ENCODE measurements around the gene NFATC1.

The NFATC1 gene

DNA sequence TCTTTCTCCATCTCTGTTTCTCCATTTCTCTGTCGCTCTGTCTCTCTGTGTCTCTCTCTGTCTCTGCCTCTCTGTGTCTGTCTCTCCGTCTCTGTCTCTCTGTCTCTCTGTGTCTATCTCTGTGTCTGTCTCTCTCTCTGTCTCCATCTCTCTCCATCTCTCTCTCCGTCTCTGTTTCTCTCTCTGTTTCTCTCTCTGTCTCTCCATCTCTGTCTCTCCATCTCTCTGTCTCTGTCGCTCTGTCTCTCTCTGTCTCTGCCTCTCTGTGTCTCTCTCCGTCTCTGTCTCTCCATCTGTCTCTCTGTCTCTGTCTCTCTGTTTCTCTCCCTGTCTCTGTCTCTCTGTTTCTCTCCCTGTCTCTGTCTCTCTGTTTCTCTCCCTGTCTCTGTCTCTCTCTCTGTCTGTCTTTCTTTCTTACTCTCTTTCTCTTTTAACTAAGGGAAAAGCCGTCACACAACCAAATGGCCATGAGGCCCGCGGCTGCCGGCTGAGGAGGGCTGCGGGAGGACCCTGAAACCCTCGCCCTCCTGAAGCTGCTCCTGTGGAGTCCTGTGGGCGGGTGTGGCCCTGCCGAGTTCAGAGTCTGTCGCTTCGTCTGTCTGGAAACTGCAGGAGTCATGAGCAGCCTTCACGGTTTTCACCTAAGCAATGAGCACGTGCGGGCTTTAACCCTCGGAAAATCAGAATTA lies 29.3 kb downstream of the NFATC1 start:
- no peak for DNase-seq

GRCh38 chr18:79425569-79425886 lies 29.8 kb downstream of the NFATC1 start:
- DNase-seq: no peak

- no peak for DNase-seq
Measured at GRCh38 chr18:79426376-79427300, 30.9 kb downstream of the NFATC1 start.

- DNase-seq: no peak
Measured at GRCh38 chr18:79427368-79428225, 31.9 kb downstream of the NFATC1 start.

GRCh38 chr18:79428287-79428686 lies 32.6 kb downstream of the NFATC1 start:
- DNase-seq: no peak

DNA sequence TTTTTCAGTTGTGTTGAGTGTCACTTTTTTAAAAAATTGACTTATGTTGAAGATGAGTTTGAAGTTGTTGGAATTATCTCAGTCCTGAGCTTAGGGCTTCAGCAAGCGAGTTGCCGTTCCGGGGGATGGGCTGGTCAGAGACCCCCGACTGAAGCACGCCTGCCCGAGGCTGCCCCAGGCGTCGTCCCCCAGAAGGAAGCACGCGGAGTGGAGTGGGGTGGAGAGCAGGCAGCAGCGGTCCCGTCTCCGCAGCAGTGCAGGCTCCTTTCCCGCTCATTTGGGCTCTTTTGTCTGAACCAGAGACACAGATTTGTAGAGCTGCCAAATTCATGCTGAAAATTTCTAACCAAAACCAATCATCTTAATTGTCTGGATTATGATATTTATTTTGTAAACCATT lies 33.7 kb downstream of the NFATC1 start:
- no peak for DNase-seq

DNA sequence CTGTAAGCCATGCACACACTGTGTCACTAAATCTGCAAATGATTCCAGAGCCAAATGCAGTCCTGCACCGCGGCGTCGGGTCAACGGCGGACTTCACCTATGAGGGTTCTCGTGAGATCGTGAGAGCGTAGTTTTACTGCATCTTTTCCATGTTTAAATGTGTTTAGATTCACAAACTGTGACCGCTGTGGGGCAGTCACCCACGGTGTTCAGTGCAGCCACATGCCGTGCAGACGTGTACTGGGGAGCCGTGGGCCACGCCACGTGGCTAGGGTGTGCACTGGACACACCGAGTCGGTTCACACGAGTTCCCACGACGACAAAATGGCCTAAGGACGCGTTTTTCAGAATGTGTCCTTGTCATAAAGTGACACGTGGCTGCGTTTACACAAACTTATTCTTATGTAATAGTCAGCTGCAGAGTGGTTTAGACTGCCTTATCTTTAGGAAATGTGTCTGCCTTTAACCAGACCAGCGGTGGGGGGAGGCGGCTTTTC lies 34.1 kb downstream of the NFATC1 start:
- no peak for DNase-seq

DNA sequence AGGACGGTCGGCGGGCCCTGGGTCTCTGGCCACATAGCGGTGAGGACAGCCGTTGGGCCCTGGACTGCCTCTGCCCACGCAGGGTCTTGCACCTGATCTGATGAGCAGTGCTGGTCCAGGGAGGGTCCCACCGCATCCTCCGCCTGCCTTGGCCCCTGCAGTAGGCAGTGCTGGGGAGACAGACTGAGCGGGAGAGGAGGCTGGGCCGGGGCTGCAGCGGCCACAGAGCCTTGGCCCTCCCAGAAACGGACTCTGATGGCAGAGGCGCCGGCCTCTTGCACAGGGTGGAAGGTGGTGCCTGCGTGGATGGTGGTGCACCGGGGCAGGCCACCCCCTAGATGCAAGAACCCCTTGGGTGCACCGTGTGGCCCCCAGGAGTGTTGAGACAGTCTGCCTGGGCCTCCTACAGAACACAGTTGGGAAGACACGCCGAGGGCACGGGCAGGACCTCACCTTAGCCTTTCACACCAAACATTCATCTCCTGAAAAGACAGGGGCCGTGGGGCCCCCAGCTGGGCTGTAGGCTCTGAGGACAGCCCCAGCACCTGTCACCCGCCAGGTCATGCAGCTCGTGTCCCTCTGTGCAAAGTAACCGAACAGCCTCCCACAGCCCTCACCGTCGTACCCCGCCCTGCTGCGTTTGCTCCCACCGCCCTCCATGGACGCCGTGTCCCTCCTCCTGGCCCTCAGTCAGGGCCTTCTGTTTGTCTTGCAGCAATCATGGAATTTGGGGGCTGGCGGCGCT lies 36.8 kb downstream of the NFATC1 start:
- DNase-seq: no peak

DNA sequence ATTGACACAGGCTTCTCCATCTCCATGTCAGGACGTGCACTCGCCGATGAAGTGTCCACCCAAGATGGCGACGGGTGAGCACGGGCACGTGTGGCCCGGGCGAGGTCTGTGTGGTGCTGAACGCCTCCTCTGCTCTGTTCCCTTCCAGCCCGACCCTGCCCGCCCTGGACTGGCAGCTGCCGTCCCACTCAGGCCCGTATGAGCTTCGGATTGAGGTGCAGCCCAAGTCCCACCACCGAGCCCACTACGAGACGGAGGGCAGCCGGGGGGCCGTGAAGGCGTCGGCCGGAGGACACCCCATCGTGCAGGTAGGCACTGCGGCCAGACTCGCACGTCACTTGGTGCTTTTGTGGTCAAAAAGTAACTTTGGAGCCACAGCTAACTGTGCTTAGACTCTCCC lies 37.7 kb downstream of the NFATC1 start:
- no peak for DNase-seq

GRCh38 chr18:79434607-79435401 lies 39.1 kb downstream of the NFATC1 start:
- peak; percentile 17 for DNase-seq

DNA sequence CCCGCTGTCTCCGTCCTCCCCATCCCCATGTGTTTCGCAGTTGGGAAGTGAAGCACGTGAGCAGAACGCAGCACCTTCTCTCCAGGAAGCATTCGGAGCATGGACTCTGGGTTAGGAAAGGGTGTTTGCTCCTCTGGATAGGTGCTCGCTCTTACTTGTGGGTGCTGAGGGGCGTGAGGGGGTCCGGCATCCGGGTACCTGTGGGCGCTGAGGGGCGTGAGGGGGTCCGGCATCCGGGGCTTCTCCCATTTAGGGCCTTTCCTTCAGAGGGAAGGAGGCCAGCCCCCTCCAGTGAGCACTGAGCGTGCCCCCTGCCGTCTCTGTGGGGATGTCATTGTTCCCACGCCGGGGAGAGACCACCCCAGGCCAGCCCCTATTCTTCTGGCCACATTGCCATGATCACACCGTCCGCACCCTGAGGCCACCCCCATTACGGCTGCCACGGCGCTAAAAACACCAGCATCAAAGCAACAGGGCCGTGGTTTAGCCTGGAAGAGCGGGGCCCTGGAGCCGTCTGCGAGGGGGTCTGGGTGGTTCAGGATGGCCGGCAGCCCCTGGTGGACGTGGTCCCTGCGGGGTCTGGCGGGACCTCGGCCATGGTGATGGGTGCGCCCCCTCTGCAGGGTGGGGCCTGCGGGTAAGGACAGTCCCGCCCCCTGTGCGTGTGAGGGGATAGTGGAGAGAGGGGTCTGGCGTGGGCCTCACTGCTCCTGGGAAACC lies 41.0 kb downstream of the NFATC1 start:
- DNase-seq: no peak

DNA sequence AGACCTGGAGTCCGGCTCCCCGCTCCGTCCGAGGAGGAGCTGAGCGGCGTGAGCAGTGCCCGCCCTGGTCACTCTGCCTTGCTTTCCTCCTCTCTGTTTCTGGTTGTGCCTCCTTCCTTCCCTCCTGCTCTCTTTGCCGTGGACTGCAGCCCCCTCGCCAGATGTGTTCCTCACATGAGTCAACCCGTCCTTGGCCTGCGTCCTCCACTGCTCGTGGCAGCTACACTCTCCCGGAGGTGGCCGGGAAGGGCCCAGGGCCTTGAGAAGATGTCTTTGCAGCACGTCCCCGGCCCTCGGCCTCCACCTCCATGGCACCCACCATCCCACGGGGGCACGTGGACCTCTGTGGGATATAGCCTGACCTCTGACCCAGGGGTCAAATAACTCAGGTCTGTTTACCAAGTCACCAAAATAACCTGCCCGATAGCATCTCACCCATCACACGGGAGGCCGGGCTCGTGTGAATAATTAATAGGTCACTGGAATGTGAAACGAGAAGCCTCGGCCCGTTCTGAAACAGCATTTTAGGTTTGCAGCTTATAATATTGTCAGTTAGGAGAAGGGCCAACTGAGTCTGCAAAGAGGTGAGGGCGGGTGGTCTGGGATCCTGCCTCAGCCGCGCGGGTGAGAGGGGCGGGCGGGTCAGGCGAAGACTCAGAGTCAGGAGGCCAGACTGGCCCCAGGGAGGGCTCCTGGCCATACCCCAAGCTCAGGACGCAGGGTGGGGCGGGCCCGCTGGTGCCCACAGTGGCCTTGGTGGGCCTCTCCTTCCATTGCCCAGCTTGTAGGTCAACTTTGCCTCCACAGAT lies 42.6 kb downstream of the NFATC1 start:
- DNase-seq: no peak

DNA sequence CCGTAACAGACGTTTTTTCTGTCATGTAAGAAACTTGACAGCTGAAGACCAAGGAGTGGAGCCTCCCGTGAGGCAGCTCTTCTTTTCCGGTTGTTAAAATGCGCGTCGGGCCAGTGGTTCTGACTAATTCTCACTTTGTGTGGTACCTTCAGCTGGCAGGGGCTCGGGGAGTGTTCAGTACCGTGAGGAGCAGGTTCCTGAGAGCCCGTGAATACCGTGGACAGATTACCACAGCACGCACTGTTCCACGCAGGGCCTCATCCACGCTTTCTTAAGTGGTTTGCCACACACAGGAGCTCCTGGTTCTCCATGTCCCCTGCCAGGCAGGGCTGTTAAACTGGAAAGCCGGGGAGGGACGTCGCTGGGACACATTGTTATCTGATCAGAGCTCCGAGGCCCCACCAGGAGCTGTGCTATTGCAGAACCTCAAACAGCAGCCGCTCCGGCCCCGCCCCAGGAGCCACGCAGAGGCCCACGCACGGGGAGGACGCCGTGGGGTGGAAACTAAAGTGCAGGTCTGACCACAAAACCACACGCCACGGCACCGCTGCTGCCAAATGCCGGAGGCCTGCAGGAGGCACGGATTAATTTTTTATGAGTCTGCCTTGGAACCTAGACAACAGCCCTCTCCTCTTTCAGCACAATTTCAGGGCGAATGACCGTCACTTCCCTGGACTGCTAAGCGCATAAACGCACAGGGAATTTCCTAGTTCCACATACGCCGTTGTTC lies 43.3 kb downstream of the NFATC1 start:
- no peak for DNase-seq

DNA sequence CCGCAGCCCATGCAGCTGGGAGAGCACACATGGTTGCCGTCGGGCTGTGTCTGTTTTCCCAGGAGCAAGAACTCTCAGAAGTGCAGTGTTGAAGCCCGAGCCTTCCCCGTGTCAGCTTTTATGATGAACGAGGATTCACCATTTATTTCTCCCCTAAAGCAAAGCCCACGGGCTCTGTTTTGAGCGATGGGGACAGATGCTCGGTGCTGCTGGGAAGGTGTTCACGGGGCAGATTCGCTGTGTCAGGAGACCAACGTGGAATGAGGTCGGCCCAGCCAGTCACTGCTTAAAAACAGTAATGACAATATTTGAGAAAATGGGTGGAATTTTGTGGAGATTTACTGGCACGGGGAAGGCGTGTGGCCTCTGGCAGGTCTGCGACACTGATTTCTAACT lies 43.9 kb downstream of the NFATC1 start:
- no peak for DNase-seq

DNA sequence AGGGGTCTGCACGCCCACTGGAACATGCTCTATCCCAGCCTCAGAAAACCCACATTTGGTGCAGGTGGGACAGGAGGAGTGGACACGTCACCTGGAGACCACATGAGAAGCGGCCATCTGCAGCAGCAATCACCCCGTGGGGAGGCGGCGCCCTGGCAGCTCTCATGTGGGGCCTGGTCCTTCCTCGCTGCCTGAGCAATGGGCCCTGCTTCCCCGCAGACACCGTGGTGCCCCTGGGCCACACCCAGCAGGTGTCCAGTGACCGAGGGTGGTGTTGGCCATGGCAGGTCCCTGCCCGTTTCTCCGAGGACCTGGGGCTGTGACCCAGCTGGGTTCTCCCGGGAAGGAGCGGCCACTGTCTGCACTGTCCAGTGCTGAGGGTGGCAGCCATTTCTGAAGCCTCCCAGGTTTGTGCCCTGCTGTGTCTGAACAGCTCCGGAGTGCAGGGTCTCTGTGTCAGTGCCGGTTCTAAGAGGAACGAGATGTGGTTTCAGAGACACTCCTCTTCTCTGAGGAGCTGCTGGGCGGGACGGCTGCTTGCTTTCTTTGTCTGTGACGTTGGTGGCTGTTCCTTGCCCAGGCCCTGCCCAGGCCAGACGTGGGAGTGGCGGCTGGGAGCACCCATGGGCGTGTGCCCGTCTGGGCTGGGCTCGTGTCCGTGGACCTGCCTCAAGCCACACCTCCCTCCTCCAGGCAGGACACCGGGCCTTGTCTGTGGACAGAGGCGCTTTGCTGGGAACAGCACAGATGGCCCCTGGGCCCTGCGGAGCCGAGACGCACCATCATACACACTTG lies 44.8 kb downstream of the NFATC1 start:
- DNase-seq: no peak

- DNase-seq: no peak
Measured at GRCh38 chr18:79441420-79441819, 45.7 kb downstream of the NFATC1 start.

DNA sequence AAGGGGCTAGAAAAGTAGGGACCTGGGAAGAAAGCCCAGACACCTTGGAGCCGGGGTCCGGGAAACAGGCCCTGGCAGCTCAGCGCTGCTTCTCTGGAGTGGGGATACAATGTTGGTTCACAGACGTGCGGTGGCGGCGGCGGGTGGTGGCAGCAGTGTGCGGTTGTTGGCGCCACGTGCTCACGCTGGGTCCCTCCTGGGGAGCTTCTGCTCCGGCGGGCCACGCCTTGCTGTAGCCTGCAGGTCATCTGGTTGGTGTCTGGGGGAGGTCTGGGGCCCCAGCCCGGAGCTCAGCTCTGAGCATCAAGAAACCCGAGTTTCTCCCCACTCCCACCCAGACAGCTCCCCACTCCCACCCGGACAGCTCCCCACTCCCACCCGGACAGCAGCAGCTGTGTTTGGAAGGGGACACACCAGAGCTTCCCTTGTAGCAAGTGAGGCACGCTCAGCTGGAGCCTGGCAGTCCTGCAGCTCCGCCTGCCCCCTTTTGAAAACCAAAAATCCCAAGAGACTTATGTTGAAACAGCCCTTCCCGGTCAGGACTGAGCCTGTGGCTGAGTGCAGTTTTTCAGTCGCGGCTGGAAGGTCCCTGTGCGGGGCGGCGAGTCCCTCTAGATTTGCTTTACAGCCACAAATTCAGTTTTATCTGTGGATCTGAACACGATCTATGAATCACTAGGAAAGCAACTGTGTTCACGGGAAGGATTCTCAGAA lies 46.9 kb downstream of the NFATC1 start:
- peak; percentile 47 for DNase-seq

DNA sequence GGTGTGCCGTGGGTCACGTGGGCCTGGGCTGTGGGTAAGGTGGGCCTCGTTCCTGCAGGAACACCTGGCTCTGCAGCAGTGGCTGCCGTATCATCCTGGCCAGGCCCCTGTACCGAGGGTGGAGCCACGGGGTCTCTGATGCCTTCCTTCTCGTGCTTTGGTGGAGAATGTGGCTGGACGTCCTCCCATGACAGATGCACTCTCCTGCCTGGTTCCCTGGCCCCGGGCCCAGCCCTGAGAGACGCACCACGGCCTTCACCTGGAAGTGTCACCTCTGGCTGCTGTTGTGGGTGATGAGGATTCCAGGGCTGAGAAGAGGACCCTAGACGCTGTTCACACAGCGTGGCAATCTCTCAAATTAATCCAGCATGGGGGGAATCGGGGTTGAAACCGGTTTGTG lies 49.5 kb downstream of the NFATC1 start:
- DNase-seq: no peak
